Suppressor macrophage treated with lipopolysaccharide for 1 hour (primary cell): ENCODE measurements around the gene UBTD2.
"Not testable (repeated sequence)": the region's sequence is repeated elsewhere in the genome, so short reads cannot be mapped to it uniquely, and the experiment has no call there.

Source experiments
- DNase-seq, 3 donors: peaks; one replicate each; pipeline ENCODE4 v3.0.0-alpha.2; 2020 to 2022

UBTD2 gene

GRCh38 chr5:172245046-172245445 lies 38.5 kb downstream of the UBTD2 start:
- no peak for DNase-seq

- peak in 1 of 3 donors; percentile 19 for DNase-seq
These were observed 40.3 kb downstream of the UBTD2 start for GRCh38 chr5:172243302-172243701.

GRCh38 chr5:172238334-172238733 lies 45.2 kb downstream of the UBTD2 start:
- DNase-seq, result no peak

GRCh38 chr5:172235827-172236736 lies 47.5 kb downstream of the UBTD2 start:
- DNase-seq, result no peak

GRCh38 chr5:172235132-172235780 lies 48.3 kb downstream of the UBTD2 start:
- peak; percentile 22 to 33 (median 24) for DNase-seq

DNA sequence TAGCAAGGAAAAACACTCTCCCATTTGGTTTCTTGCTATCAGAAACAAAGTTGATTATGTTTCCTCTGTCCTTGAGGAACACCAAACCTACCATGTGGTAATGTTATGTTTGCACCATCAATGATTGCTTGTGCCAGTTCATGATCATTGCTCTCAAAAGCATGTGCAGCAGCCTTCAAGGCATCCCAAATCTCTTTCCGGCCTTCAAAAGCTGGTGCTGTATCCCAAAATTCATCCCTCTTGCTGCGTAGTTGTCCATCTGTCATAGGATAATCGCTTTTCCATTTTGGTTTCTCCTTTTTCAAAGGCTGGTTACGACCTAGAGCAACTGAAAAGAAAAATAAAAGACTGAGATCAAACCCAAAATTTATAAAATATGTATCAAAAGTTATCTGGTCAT lies 49.5 kb downstream of the UBTD2 start:
- no peak for DNase-seq

DNA sequence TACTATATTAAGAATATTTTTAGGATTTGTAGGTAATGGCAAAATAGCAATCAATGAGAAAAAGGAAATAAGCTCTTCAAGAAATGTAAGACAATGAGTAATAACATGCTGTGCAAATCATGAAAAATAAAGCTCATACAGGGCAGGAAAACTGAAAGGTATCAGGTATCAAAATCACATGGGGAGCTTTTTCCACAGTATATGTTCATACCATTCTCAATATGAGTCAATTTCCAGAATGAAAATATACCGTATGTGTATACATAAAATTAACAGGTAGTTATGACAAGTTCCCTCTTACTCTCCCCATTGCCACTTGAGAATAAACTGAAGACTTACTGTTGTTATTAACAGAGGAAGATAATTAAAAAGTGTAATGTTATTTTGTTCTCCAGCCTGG lies 53.7 kb downstream of the UBTD2 start:
- no peak for DNase-seq

DNA sequence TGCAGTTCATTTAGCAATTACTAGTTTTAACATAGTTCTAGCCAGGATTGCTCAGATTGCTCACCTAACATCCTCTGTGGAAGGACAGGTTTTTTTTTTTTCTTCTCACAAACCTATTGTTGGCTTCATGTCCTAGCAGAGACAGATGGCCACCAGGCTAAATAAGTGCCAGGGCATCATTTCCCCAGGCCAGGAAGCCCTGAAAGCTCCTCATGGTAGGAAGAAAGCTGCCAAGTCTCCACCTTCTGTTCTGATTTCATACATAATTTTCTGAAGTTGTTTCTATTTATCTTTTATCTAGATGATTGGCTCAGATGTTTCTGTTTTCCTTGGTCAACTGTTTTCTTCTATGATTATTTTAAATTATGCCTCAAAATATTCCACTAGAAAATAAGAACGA lies 58.6 kb downstream of the UBTD2 start:
- DNase-seq, result no peak

GRCh38 chr5:172223901-172224873 lies 59.4 kb downstream of the UBTD2 start:
- peak in 2 of 3 donors; percentile 24 for DNase-seq

DNA sequence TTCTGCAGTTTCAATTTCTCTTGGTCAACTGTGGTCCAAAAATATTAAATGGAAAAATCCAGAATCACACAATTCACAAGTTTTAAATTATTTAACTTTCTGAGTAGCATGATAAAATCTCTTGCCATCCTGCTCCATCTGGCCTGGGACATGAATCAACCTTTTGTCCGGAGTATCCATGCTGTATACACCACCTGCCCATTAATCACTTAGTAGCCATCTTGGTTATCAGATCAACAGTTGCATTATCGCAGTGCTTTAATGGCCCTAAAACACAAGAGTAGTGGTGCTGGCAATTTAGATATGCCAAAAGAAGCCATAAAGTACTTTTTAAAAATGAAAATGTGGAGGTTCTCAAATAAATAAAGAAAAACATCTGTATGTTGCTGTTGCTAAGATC lies 64.3 kb downstream of the UBTD2 start:
- no peak for DNase-seq

GRCh38 chr5:172216345-172216744 lies 67.2 kb downstream of the UBTD2 start:
- DNase-seq, result peak; percentile 33 to 35 (median 33)

DNA sequence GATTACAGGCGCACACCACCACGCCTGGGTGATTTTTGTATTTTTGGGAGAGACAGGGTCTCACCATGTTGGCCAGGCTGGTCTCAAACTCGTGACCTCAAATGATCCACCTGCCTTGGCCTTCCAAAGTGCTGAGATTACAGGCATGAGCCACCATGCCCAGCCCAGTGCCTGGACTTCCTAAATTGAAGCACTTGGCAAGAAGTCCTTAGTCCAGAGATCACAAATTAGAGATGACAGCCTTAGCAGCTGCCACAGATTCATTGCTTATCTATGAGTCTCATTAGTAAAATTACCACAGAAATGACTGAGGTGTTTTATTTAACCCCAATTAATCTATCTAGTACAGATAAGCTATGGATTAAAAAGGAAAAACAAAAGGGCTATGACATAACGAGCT lies 70.4 kb downstream of the UBTD2 start:
- DNase-seq, result no peak

GRCh38 chr5:172211676-172212075 lies 71.9 kb downstream of the UBTD2 start:
- DNase-seq, result no peak

- DNase-seq, result no peak
These were observed 73.8 kb downstream of the UBTD2 start for GRCh38 chr5:172209714-172210113.

- no peak for DNase-seq
These were observed 76.1 kb downstream of the UBTD2 start for GRCh38 chr5:172207511-172207910.

GRCh38 chr5:172205984-172206383 lies 77.6 kb downstream of the UBTD2 start:
- DNase-seq, result peak; percentile 28 to 53 (median 50)

GRCh38 chr5:172200476-172200875 lies 83.1 kb downstream of the UBTD2 start:
- DNase-seq, result no peak

- DNase-seq, result peak in 1 of 3 donors; percentile 51
These were observed 84.1 kb downstream of the UBTD2 start for GRCh38 chr5:172199446-172199845.

- not testable (repeated sequence) for DNase-seq
These were observed 85.8 kb downstream of the UBTD2 start for GRCh38 chr5:172197775-172198174.

DNA sequence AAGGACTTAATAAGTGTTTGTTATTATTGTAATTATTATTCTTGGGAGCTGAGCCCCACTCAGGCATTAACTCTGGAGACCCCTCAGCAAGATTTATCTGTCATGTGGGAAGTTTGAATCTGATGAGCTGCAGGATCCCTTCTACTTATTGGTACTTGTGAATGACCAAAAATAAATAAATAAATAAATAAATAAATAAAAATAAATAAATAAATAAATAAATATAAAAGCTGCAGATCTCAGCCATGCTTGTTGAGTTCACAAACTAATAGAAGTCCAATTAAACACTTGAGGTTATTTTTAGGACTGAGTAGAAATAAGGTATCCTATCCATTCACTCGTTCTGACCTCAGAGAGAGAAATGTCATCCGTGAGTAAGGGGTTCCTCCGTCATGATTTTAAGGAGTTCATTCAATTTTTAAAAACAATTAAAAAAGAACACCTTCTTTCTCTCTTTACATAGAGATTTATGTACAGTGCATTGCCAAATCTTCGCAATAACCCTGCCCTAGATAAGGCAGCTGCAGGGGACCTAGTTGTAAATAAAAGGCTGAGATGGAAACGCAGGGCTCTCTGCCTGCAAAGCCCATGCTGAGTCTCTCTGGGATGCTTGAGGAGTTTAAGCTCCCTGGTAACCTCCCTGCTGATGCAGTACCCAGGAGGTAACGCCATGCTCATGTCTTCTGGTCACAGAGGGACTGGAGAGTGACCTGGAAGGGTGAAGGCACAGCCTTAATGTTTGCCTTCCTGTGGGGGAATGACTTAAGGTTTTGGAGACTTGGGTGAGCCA lies 88.4 kb downstream of the UBTD2 start:
- no peak for DNase-seq

DNA sequence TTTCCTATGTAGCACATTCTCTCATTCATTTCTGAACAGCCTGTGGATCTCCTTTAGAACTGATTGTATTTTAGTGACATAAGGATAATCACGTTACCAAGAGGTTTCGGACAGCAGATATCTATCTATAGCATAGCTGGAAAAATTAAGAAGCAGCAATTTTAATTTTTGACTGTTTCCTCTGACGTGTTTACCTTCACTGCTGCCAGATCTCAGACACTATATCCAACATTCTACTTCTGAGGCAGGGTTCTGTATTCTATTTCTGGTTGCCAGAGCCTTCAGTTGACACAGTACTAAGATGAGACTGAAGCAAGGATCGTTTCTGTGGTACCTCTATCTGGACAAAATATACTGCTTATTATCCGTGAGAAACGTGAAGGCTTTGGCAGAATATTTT lies 89.7 kb downstream of the UBTD2 start, which contains the start of gene EFCAB9:
Gene EFCAB9, plus strand, starts transcription at position 301 of the 400 bp plus-strand sequence. Its CDS starts 1 bp downstream, at position 302.
- no peak for DNase-seq
